T-cell (primary cell): ENCODE results near the gene DOCK9. TPM values are rescaled to one million over a fixed set of nuclear protein-coding genes. Genes with fewer than 3 reads are reported as not detected.

ENCODE experiments used
- ATAC-seq, 4 experiments: fragments of 200-7000 bp in 3 of 4; fragments of 150-1000 bp in 1 of 4; cut with Tn5 transposase; replicated peaks in 1 of 4; 1 replicate in 3 of 4; 2 replicates in 1 of 4; pipeline ENCODE4 v1.10.0; 2021; ENCODE audit warnings: moderate library complexity in 3 of 4, mild to moderate bottlenecking in 2 of 4, moderate number of reproducible peaks in 1 of 4
- CTCF ChIA-PET, 2 donors: fragments of 300-600 bp; sonication (Branson Sonifier 250); formaldehyde crosslinking; loops; one replicate each; lab custom pipeline; 2022; ENCODE audit warnings: antibody characterized with exemption in 2 of 2; lab: Charles Lee
- POLR2A ChIA-PET, 2 donors: fragments of 300-600 bp; sonication (Branson Sonifier 250); formaldehyde crosslinking; loops; one replicate each; lab custom pipeline; 2022; ENCODE audit warnings: antibody characterized with exemption in 2 of 2; lab: Charles Lee
- DNase-seq, 35 experiments: peaks; one replicate each; pipeline versions ENCODE4 v3.0.0 to v3.0.0-alpha.2; 2013 to 2023
- H3K27ac ChIP-seq: one replicate; pipeline ENCODE4 v1.5.1; 2013; ENCODE audit warnings: low read length
- H3K27me3 ChIP-seq, 2 experiments: replicated peaks in 1 of 2; 1 replicate in 1 of 2; 2 replicates in 1 of 2; pipeline versions ENCODE4 v1.6.1 to v1.7.0; 2013; ENCODE audit warnings: low read length in 1 of 2, mixed read lengths in 1 of 2; ENCODE audit not compliant: control insufficient read depth in 2 of 2, insufficient read depth in 2 of 2; ENCODE audit errors: extremely low read depth in 1 of 2
- H3K36me3 ChIP-seq, 2 donors: 1 replicate in 1 of 2; 2 replicates in 1 of 2; pipeline versions ENCODE4 v1.6.1 to v1.7.0; 2013; ENCODE audit warnings: low read length in 1 of 2; ENCODE audit not compliant: control insufficient read depth in 2 of 2, insufficient read depth in 1 of 2; ENCODE audit errors: extremely low read depth in 1 of 2
- H3K4me1 ChIP-seq, 2 experiments: 1 replicate in 1 of 2; 2 replicates in 1 of 2; pipeline versions ENCODE4 v1.6.1 to v1.7.0; 2013; ENCODE audit warnings: low read length in 2 of 2, mixed read lengths in 1 of 2; ENCODE audit not compliant: insufficient read depth in 2 of 2, control insufficient read depth in 1 of 2; ENCODE audit errors: extremely low read depth in 1 of 2
- H3K4me3 ChIP-seq, 2 donors: 1 replicate in 1 of 2; 2 replicates in 1 of 2; pipeline versions ENCODE4 v1.5.1 to v1.7.0; 2013; ENCODE audit warnings: mild to moderate bottlenecking in 2 of 2, low read length in 1 of 2, moderate library complexity in 1 of 2; ENCODE audit not compliant: control insufficient read depth in 1 of 2; ENCODE audit errors: extremely low read depth in 1 of 2
- H3K9me3 ChIP-seq: 2 replicates; pipeline ENCODE4 v1.7.0; 2013
- H3K27ac Mint-ChIP-seq, 2 donors: one replicate each; pipeline ENCODE4 v1.8.0; 2020 to 2021; ENCODE audit warnings: mild to moderate bottlenecking in 2 of 2, mixed read lengths in 2 of 2
- H3K27me3 Mint-ChIP-seq, 2 donors: one replicate each; pipeline ENCODE4 v1.8.0; 2021 to 2022; ENCODE audit warnings: mixed read lengths in 2 of 2
- H3K36me3 Mint-ChIP-seq: one replicate; pipeline ENCODE4 v1.8.0; 2021; ENCODE audit warnings: mixed read lengths
- H3K4me1 Mint-ChIP-seq, 3 donors: one replicate each; pipeline ENCODE4 v1.8.0; 2020 to 2022; ENCODE audit warnings: mixed read lengths in 3 of 3, mild to moderate bottlenecking in 1 of 3
- H3K4me3 Mint-ChIP-seq, 3 donors: one replicate each; pipeline ENCODE4 v1.8.0; 2020 to 2022; ENCODE audit warnings: mild to moderate bottlenecking in 3 of 3, mixed read lengths in 3 of 3, moderate library complexity in 3 of 3
- H3K9me3 Mint-ChIP-seq, 3 donors: one replicate each; pipeline ENCODE4 v1.8.0; 2020 to 2022; ENCODE audit warnings: mixed read lengths in 3 of 3
- WGBS: methylation state at CpG from one replicate; pipeline ENCODE4 v1.1.5; 2013; ENCODE audit warnings: missing lambda C conversion rate; ENCODE audit not compliant: insufficient coverage; 5-methylcytosine and 5-hydroxymethylcytosine counted together
- total RNA-seq, 35 experiments: library from RNA in 6 of 35; stranded (reverse) in 6 of 35; fragments of 120-200 nt in 1 of 35; gene quantifications; one replicate each; pipeline versions ENCODE4 v1.2.1 to v1.2.4 and lab custom pipeline; 2013 to 2026

DOCK9 gene
- total RNA-seq, 5 donors from 2014 or later (not counting 1 experiment from before 2014, with no cell fraction given): 96.2 to 170 (median 162) TPM

- ATAC-seq (no peak), DNase-seq (no peak)
- Mint-ChIP-seq H3K27ac (no peak overlapping the region), H3K36me3 (peaks cover 68% of the 10 kb centered on the region), H3K27me3 (no peaks in the 10 kb centered on the region), H3K4me1 (peaks cover 0 to 3% (median 0%) of the 10 kb centered on the region in 3 donors), H3K9me3 (peaks cover 2 to 9% (median 4%) of the 10 kb centered on the region in 3 donors), H3K4me3 (no peak overlapping the region)
- WGBS: 97% methylated on average over 11 of the region's 12 CpGs
- no peaks in the 10 kb centered on the region for H3K9me3 ChIP-seq
- ChIA-PET POLR2A (no interaction called here), CTCF (no interaction called here)
- no peaks in the 10 kb centered on the region for H3K27me3 ChIP-seq
- H3K27ac ChIP-seq: no peak overlapping the region
- H3K4me1 ChIP-seq: no peaks in the 10 kb centered on the region
- H3K4me3 ChIP-seq: no peak overlapping the region
- H3K36me3 ChIP-seq: peaks cover 0 to 56% of the 10 kb centered on the region in 2 donors
Measured at GRCh38 chr13:98794498-98794897, 183.4 kb downstream of the DOCK9 start.

GRCh38 chr13:98792785-98793495 lies 184.9 kb downstream of the DOCK9 start:
- ChIA-PET POLR2A (no interaction called here), CTCF (no interaction called here)
- no peak for DNase-seq
- Histone ChIP-seq H3K36me3 (peaks cover 0 to 44% of the 10 kb centered on the region in 2 donors), H3K27me3 (peaks cover 0 to 8% of the 10 kb centered on the region in 2 experiments), H3K4me1 (no peaks in the 10 kb centered on the region), H3K27ac (no peak overlapping the region), H3K4me3 (no peak overlapping the region), H3K9me3 (no peaks in the 10 kb centered on the region)
- H3K9me3 Mint-ChIP-seq: peaks cover 2 to 9% (median 8%) of the 10 kb centered on the region in 3 donors
- H3K4me1 Mint-ChIP-seq: peaks cover 0 to 11% (median 6%) of the 10 kb centered on the region in 3 donors
- 98% methylated on average over 7 of the region's 11 CpGs for WGBS
- peaks cover 53% of the 10 kb centered on the region for H3K36me3 Mint-ChIP-seq
- ATAC-seq: no peak
- no peak overlapping the region for H3K4me3 Mint-ChIP-seq
- H3K27me3 Mint-ChIP-seq: peaks cover 6 to 9% of the 10 kb centered on the region in 2 donors
- H3K27ac Mint-ChIP-seq: no peak overlapping the region

DNA sequence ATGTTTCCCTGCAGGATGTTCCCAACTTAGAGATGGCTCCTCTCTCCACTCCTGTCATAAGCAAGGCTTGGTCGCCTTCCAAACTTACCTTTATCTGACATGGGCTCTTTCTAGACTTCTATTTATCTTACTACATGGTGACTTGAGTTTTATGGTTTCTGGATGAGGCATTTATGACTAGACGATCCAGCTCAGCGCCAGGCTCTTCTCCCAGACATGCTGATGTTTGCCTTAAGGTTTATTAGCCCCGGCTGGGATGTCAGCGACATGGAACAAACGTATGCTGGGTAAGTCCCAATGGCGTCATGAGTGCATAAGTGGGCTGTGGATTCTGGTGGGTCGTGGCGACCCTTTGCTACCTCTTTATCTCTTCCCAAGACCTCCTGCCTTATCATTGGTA lies 185.5 kb downstream of the DOCK9 start:
- H3K4me3 ChIP-seq: no peak overlapping the region
- Mint-ChIP-seq H3K27me3 (peaks cover 9 to 12% of the 10 kb centered on the region in 2 donors), H3K36me3 (peaks cover 46% of the 10 kb centered on the region), H3K4me1 (peaks cover 0 to 16% (median 6%) of the 10 kb centered on the region in 3 donors), H3K4me3 (no peak overlapping the region), H3K9me3 (peaks cover 2 to 9% (median 8%) of the 10 kb centered on the region in 3 donors), H3K27ac (no peak overlapping the region)
- peaks cover 0 to 38% of the 10 kb centered on the region in 2 donors for H3K36me3 ChIP-seq
- CTCF ChIA-PET: no interaction called here
- H3K27me3 ChIP-seq: peaks cover 0 to 8% of the 10 kb centered on the region in 2 experiments
- POLR2A ChIA-PET: no interaction called here
- H3K27ac ChIP-seq: no peak overlapping the region
- DNase-seq (no peak), ATAC-seq (no peak)
- WGBS: 98% methylated on average over 8 of the region's 9 CpGs
- no peaks in the 10 kb centered on the region for H3K4me1 ChIP-seq
- no peaks in the 10 kb centered on the region for H3K9me3 ChIP-seq

GRCh38 chr13:98791611-98792010 lies 186.3 kb downstream of the DOCK9 start:
- POLR2A ChIA-PET: no interaction called here
- Mint-ChIP-seq H3K36me3 (peaks cover 39% of the 10 kb centered on the region), H3K4me3 (no peak overlapping the region), H3K27me3 (peaks cover 9 to 12% of the 10 kb centered on the region in 2 donors), H3K4me1 (peaks cover 0 to 16% (median 6%) of the 10 kb centered on the region in 3 donors), H3K9me3 (peaks cover 2 to 9% (median 8%) of the 10 kb centered on the region in 3 donors), H3K27ac (no peak overlapping the region)
- H3K36me3 ChIP-seq: peaks cover 0 to 31% of the 10 kb centered on the region in 2 donors
- H3K9me3 ChIP-seq: no peaks in the 10 kb centered on the region
- H3K27me3 ChIP-seq: peaks cover 0 to 8% of the 10 kb centered on the region in 2 experiments
- 100% methylated on average over 2 of the region's 7 CpGs for WGBS
- H3K4me3 ChIP-seq: no peak overlapping the region
- CTCF ChIA-PET: no interaction called here
- H3K27ac ChIP-seq: no peak overlapping the region
- ATAC-seq (no peak), DNase-seq (no peak)
- H3K4me1 ChIP-seq: no peaks in the 10 kb centered on the region

GRCh38 chr13:98787996-98788395 lies 189.9 kb downstream of the DOCK9 start:
- H3K27me3 ChIP-seq: peaks cover 0 to 15% of the 10 kb centered on the region in 2 experiments
- no peak for DNase-seq
- peaks cover 2 to 9% (median 8%) of the 10 kb centered on the region in 3 donors for H3K9me3 Mint-ChIP-seq
- ATAC-seq: no peak
- CTCF ChIA-PET: no interaction called here
- H3K4me3 Mint-ChIP-seq: no peak overlapping the region
- peaks cover 0 to 16% (median 6%) of the 10 kb centered on the region in 3 donors for H3K4me1 Mint-ChIP-seq
- POLR2A ChIA-PET: no interaction called here
- peaks cover 0 to 3% of the 10 kb centered on the region in 2 donors for H3K36me3 ChIP-seq
- no peaks in the 10 kb centered on the region for H3K9me3 ChIP-seq
- no peaks in the 10 kb centered on the region for H3K4me1 ChIP-seq
- no peak overlapping the region for H3K27ac ChIP-seq
- peaks cover 9 to 12% of the 10 kb centered on the region in 2 donors for H3K27me3 Mint-ChIP-seq
- H3K36me3 Mint-ChIP-seq: peaks cover 9% of the 10 kb centered on the region
- WGBS: 26% methylated on average over 9 of the region's 9 CpGs
- no peak overlapping the region for H3K27ac Mint-ChIP-seq
- H3K4me3 ChIP-seq: no peak overlapping the region

- peaks cover 2 to 8% (median 5%) of the 10 kb centered on the region in 3 donors for H3K9me3 Mint-ChIP-seq
- H3K9me3 ChIP-seq: no peaks in the 10 kb centered on the region
- H3K36me3 ChIP-seq: peaks cover 0 to 3% of the 10 kb centered on the region in 2 donors
- DNase-seq (no peak), ATAC-seq (no peak)
- no peaks in the 10 kb centered on the region for H3K4me1 ChIP-seq
- WGBS: 100% methylated on average over 2 of the region's 10 CpGs
- H3K27ac Mint-ChIP-seq: no peak overlapping the region
- no peak overlapping the region for H3K4me3 Mint-ChIP-seq
- CTCF ChIA-PET: no interaction called here
- peaks cover 0 to 15% of the 10 kb centered on the region in 2 experiments for H3K27me3 ChIP-seq
- H3K27me3 Mint-ChIP-seq: peaks cover 9 to 12% of the 10 kb centered on the region in 2 donors
- H3K36me3 Mint-ChIP-seq: peaks cover under 1% of the 10 kb centered on the region
- POLR2A ChIA-PET: no interaction called here
- no peak overlapping the region for H3K4me3 ChIP-seq
- H3K27ac ChIP-seq: no peak overlapping the region
- H3K4me1 Mint-ChIP-seq: peaks cover 0 to 16% (median 6%) of the 10 kb centered on the region in 3 donors
Measured at GRCh38 chr13:98787173-98787572, 190.7 kb downstream of the DOCK9 start.
